Endothelial cell of umbilical vein (primary cell): ENCODE data around the gene DAZAP1. TPM values are rescaled to one million over a fixed set of nuclear protein-coding genes. Genes with fewer than 3 reads are reported as not detected.

ENCODE experiments used
- BruUV-seq: library from RNA; stranded (reverse); fragments of 400-500 nt; replicated peaks from 2 replicates; lab custom pipeline; 2021; lab: Mats Ljungman, UMichigan
- CTCF ChIA-PET: fragments of 300-600, 350-600 bp; sonication (Branson Sonifier 250); formaldehyde crosslinking; loops from one replicate; lab custom pipeline; 2021; ENCODE audit warnings: antibody characterized with exemption, inconsistent platforms; lab: Charles Lee
- POLR2A ChIA-PET: fragments of 300-600, 350-600 bp; sonication (Branson Sonifier 250); formaldehyde crosslinking; loops from one replicate; lab custom pipeline; 2021; ENCODE audit warnings: antibody characterized with exemption, inconsistent platforms; lab: Charles Lee
- DNase-seq: peaks from one replicate; pipeline ENCODE4 v3.0.0-alpha.2; 2011; ENCODE audit warnings: low read depth, low spot score
- FAIRE-seq: peaks from 2 replicates; lab custom pipeline; 2011; peaks lifted over from hg19 to GRCh38; lab: Jason Lieb, UNC
- H2AFZ ChIP-seq: 2 replicates; pipeline ENCODE4 v1.6.0; 2012; ENCODE audit warnings: low read depth, low read length, control low read depth, inconsistent platforms
- H3K27ac ChIP-seq: 2 replicates; pipeline ENCODE4 v1.5.1; 2011; ENCODE audit warnings: low read depth, mild to moderate bottlenecking, control low read depth, low read length, moderate library complexity; ENCODE audit not compliant: insufficient read depth
- H3K27me3 ChIP-seq, 2 experiments: 2 replicates each; pipeline versions ENCODE4 v1.6.0 to v1.6.1; 2011; ENCODE audit warnings: low read length in 2 of 2, mixed read lengths in 1 of 2; ENCODE audit not compliant: control insufficient read depth in 2 of 2, insufficient read depth in 2 of 2
- H3K36me3 ChIP-seq, 2 experiments: 2 replicates in 1 of 2; 3 replicates in 1 of 2; pipeline ENCODE4 v1.5.1; 2011; ENCODE audit warnings: low read length in 2 of 2, mild to moderate bottlenecking in 1 of 2, moderate library complexity in 1 of 2; ENCODE audit not compliant: control insufficient read depth in 2 of 2, insufficient read depth in 2 of 2; ENCODE audit errors: extremely low read depth in 1 of 2
- H3K4me1 ChIP-seq: 3 replicates; pipeline ENCODE4 v1.5.1; 2011; ENCODE audit warnings: mild to moderate bottlenecking, low read length; ENCODE audit not compliant: control insufficient read depth, insufficient read depth; ENCODE audit errors: extremely low read depth
- H3K4me2 ChIP-seq: 2 replicates; pipeline ENCODE4 v1.6.1; 2011; ENCODE audit warnings: low read length, control low read depth, mixed read lengths; ENCODE audit not compliant: insufficient read depth
- H3K4me3 ChIP-seq, 3 experiments: fragments of 200-600 bp in 1 of 3; sonication (generic), shearing (Covaris generic) in 1 of 3; replicated peaks in 1 of 3; 2 replicates each; pipeline ENCODE4 v1.5.1; 2011 to 2016; ENCODE audit warnings: control low read depth in 3 of 3, low read length in 3 of 3, mild to moderate bottlenecking in 2 of 3, inconsistent platforms in 1 of 3, low read depth in 1 of 3, moderate library complexity in 1 of 3; ENCODE audit not compliant: insufficient read depth in 1 of 3
- H3K79me2 ChIP-seq: 2 replicates; pipeline ENCODE4 v1.6.0; 2012; ENCODE audit warnings: low read length, inconsistent platforms; ENCODE audit not compliant: control insufficient read depth, insufficient read depth
- H3K9ac ChIP-seq: replicated peaks from 2 replicates; pipeline ENCODE3; 2011; ENCODE audit warnings: low read length, control low read depth; ENCODE audit not compliant: insufficient read depth; ENCODE audit errors: extremely low read depth
- H3K9me1 ChIP-seq: replicated peaks from 3 replicates; pipeline ENCODE4 v1.6.0; 2011; ENCODE audit warnings: mild to moderate bottlenecking, low read length; ENCODE audit not compliant: control insufficient read depth, insufficient read depth; ENCODE audit errors: extremely low read depth
- H3K9me3 ChIP-seq: replicated peaks from 2 replicates; pipeline ENCODE4 v1.5.1; 2012; ENCODE audit warnings: low read length, inconsistent platforms; ENCODE audit not compliant: control insufficient read depth, insufficient read depth
- H4K20me1 ChIP-seq: replicated peaks from 2 replicates; pipeline ENCODE3; 2011; ENCODE audit warnings: mild to moderate bottlenecking, low read length; ENCODE audit not compliant: control insufficient read depth, insufficient read depth; ENCODE audit errors: extremely low read depth
- CTCF ChIP-seq, 2 donors: IDR thresholded peaks; 1 replicate in 1 of 2; 2 replicates in 1 of 2; pipeline ENCODE4 v1.5.1; 2011; ENCODE audit warnings: low read length in 2 of 2, mild to moderate bottlenecking in 2 of 2, moderate library complexity in 2 of 2, control low read depth in 1 of 2, inconsistent platforms in 1 of 2, low read depth in 1 of 2; ENCODE audit not compliant: insufficient read depth in 1 of 2; ENCODE audit errors: extremely low read depth in 1 of 2
- EZH2 ChIP-seq: IDR thresholded peaks from 2 replicates; pipeline ENCODE4 v1.6.1; 2012; ENCODE audit warnings: borderline replicate concordance, low read depth, mild to moderate bottlenecking, moderate library complexity, low read length, inconsistent platforms; ENCODE audit not compliant: severe bottlenecking
- FOS ChIP-seq: IDR thresholded peaks from 2 replicates; pipeline ENCODE4 v1.6.1; 2011; ENCODE audit warnings: mild to moderate bottlenecking, low read length, moderate library complexity, borderline replicate concordance; ENCODE audit not compliant: insufficient read depth
- GATA2 ChIP-seq: IDR thresholded peaks from 2 replicates; pipeline ENCODE4 v1.7.0; 2011; ENCODE audit warnings: low read depth, mild to moderate bottlenecking, moderate library complexity, mixed read lengths, low read length; ENCODE audit not compliant: insufficient read length, insufficient read depth
- JUN ChIP-seq: IDR thresholded peaks from 2 replicates; pipeline ENCODE4 v1.6.1; 2011; ENCODE audit warnings: borderline replicate concordance, low read depth; ENCODE audit not compliant: insufficient read length, insufficient read depth
- MAX ChIP-seq: IDR thresholded peaks from 2 replicates; pipeline ENCODE4 v1.6.1; 2011; ENCODE audit not compliant: insufficient read depth, insufficient read length
- MYC ChIP-seq: IDR thresholded peaks from one replicate; pipeline ENCODE4 v1.6.1; 2011; ENCODE audit warnings: mild to moderate bottlenecking, low read depth, low read length
- POLR2A ChIP-seq: IDR thresholded peaks from 2 replicates; pipeline ENCODE4 v1.6.1; 2012; ENCODE audit warnings: low read depth, mild to moderate bottlenecking, control low read depth, low read length
- POLR2AphosphoS5 ChIP-seq: IDR thresholded peaks from 2 replicates; pipeline ENCODE4 v1.6.1; 2012; ENCODE audit warnings: low read depth, mild to moderate bottlenecking, control low read depth, low read length, moderate library complexity; ENCODE audit not compliant: insufficient read depth
- dilution Hi-C: fragments of 300-500 bp; cut with MboI; formaldehyde crosslinking; loops from one replicate; pipeline ENCODE4 v1.15.0; 2019; ENCODE audit warnings: low sequenced_read_pairs; ENCODE audit not compliant: extremely low pct_ligation_motif_present
- intact Hi-C: fragments of 100-400 bp; cut with micrococcal nuclease; formaldehyde crosslinking; loops from one replicate; pipeline ENCODE4 v1.10.0; 2022
- polyA plus RNA-seq, 4 experiments: library from polyadenylated mRNA; depleted of rRNA in 3 of 4; stranded (reverse) in 3 of 4; unstranded in 1 of 4; fragments of >200 nt; gene quantifications; 2 replicates each; pipeline versions ENCODE4 v1.2.1 to v1.2.3, GENCODE V29; 2011 to 2012; ENCODE audit warnings: missing spikeins in 1 of 4
- total RNA-seq: library from RNA; stranded (reverse); gene quantifications from 2 replicates; pipeline ENCODE4 v1.2.3, GENCODE V29; 2021

Gene DAZAP1
- total and polyA plus RNA-seq, 2 donors (not counting 3 experiments of a cell fraction or from before 2014, with no cell fraction given): 50.1 to 187 TPM

- H4K20me1 ChIP-seq: peaks cover 2% of the 10 kb centered on the region
- no peaks in the 10 kb centered on the region for H3K9me1 ChIP-seq
- CTCF ChIA-PET: no interaction called here
- POLR2A ChIA-PET: no interaction called here
- no peaks in the 10 kb centered on the region for H3K27me3 ChIP-seq
- no peak overlapping the region for H3K27ac ChIP-seq
- dilution Hi-C loops (no loop called here), intact Hi-C loops (no loop called here)
- peaks cover 17% of the 10 kb centered on the region for H3K79me2 ChIP-seq
- H2AFZ ChIP-seq: no peak overlapping the region
- H3K4me2 ChIP-seq: no peak overlapping the region
- BruUV-seq: no TSS peak
- no peak overlapping the region for H3K9ac ChIP-seq
- no peaks in the 10 kb centered on the region for H3K4me1 ChIP-seq
- no peaks in the 10 kb centered on the region for H3K9me3 ChIP-seq
- no peak for DNase-seq
- peaks cover 16 to 65% of the 10 kb centered on the region in 2 experiments for H3K36me3 ChIP-seq
- TF ChIP-seq MYC (no peak), POLR2A (no peak), POLR2AphosphoS5 (no peak), FOS (no peak), JUN (no peak), EZH2 (no peak), MAX (no peak), CTCF (IDR thresholded peaks at IDR 0.05; ENCODE audit: extremely low read depth in 1 of 2, insufficient read depth in 1 of 2, low read depth in 1 of 2, low read length in 2 of 2) (no peak), GATA2 (no peak)
- FAIRE-seq: no peak
- no peak overlapping the region for H3K4me3 ChIP-seq
Observed at GRCh38 chr19:1427221-1427920, 20.0 kb downstream of the DAZAP1 start.
